Glomerular visceral epithelial cell (primary cell): Measurements from ENCODE around the gene BEND3.

ENCODE experiments used
- DNase-seq: peaks from one replicate; pipeline ENCODE4 v3.0.0-alpha.2; 2016; ENCODE audit errors: extremely low spot score

The BEND3 gene

DNA sequence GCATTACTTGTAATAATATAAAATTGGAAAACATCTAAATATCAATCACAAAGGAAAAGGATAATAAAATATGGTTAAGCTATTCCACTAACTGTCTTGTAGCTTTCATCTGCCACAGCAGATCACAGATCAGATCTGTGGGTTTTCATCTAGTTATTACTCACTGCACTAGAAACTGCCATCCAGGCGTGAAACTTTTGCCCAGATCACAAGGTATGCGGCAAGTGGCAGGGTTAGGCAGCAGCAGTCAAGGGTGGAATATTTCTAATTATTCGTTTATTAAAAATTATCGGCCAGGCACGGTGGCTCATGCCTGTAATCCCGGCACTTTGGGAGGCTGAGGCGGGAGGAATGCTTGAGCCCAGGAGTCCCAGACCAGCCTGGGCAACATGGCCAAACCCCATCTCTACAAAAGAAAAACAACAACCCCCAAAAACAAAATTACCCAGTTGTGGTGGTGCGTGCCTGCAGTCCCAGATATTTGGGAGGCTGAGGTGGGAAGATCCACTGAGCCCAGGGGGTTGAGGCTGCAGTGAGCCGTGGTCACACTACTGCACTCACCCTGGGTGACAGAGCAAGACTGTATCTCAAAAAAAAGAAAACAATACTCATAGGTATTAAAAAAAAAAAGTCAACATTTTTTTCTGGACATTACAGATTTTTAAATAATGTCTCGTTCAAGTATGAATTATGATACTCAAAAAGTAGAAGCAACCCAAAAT lies 32.1 kb downstream of the BEND3 start:
- DNase-seq = peak; percentile 39

- no peak for DNase-seq
Observed at GRCh38 chr6:107082045-107082444, 33.3 kb downstream of the BEND3 start.

DNA sequence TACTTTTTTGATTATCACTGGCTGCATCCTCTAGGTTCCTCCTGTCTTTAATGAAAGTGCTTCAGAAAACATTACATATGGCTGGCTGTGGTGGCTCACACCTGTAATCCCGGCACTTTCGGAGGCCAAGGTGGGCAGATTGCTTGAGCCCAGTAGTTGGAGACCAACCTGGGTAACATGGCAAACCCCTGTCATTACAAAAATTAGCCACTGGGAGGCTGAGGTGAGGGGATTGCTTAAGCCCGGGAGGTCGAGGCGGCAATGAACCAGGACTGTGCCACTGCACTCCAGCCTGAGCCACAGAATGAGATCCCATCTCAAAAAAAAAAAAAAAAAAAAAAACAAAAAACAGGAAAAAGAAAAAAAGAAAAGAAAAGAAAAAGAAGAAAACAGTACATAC lies 35.3 kb downstream of the BEND3 start:
- no peak for DNase-seq

- DNase-seq = no peak
Observed at GRCh38 chr6:107079429-107079828, 35.9 kb downstream of the BEND3 start.

DNA sequence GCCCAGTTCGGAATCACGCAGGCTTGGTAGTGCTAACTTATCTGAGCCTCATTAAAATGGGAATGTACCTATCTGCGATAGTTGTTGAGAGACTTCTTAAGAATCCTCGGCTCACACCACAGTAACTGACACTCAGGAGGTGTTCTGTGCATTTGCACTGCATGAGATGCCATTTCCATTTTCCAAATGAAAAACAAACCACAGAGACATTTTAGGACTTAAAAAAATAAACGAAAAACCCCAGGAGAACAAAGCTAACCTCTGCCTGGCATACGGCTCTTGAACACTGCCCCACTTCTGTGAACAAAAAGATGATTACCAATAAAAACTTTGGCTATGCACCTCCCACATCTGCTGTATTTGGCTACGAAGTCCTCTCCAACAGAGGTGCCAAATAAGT lies 37.6 kb downstream of the BEND3 start:
- no peak for DNase-seq

GRCh38 chr6:107075951-107076381 lies 39.3 kb downstream of the BEND3 start:
- DNase-seq = no peak

- DNase-seq = no peak
Observed at GRCh38 chr6:107070686-107071085, 44.6 kb downstream of the BEND3 start.

DNA sequence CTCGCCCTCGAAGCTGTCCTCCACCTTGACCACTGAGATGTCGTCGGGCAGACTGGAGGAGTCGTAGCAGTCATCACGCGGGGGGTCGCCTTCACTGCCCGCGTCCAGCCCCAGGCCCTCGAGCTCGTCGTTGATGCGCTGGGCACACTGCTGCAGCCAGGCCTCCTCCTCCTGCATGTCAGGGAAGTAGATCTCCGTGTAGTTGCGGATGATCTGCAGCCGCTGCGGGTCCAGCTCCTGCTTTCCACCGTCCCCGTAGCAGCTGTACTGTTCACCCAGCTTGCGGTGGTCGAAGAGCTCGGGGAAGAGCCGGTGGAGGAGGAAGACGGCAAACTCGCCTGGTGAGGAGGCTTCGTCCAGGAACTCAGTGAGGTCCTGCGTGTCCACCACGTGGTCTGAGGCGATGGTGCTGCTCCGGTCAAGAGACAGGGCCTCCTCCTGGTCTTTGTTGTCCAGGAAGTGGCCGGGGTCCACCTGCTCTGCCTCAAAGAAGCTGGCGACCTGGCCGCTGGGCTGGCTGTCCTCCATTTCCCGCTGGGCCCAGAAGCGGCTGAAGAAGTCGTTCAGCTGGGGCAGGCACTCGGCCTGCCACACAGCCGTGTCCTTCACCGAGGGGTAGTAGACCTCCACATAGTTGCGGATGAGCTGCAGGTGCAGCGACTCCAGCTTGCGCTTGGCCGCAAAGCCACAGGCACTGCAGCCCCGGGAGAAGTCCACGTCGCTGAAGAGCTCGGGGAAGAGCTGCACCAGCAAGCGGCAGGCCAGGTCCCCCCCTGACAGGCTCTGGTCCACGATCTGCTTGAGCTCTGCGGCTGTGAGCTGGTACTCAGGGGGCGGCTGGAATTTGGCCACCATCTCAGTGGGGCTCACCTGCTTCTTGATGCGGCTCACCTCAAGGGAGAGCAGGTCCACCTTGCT lies 45.4 kb downstream of the BEND3 start:
- no peak for DNase-seq

DNA sequence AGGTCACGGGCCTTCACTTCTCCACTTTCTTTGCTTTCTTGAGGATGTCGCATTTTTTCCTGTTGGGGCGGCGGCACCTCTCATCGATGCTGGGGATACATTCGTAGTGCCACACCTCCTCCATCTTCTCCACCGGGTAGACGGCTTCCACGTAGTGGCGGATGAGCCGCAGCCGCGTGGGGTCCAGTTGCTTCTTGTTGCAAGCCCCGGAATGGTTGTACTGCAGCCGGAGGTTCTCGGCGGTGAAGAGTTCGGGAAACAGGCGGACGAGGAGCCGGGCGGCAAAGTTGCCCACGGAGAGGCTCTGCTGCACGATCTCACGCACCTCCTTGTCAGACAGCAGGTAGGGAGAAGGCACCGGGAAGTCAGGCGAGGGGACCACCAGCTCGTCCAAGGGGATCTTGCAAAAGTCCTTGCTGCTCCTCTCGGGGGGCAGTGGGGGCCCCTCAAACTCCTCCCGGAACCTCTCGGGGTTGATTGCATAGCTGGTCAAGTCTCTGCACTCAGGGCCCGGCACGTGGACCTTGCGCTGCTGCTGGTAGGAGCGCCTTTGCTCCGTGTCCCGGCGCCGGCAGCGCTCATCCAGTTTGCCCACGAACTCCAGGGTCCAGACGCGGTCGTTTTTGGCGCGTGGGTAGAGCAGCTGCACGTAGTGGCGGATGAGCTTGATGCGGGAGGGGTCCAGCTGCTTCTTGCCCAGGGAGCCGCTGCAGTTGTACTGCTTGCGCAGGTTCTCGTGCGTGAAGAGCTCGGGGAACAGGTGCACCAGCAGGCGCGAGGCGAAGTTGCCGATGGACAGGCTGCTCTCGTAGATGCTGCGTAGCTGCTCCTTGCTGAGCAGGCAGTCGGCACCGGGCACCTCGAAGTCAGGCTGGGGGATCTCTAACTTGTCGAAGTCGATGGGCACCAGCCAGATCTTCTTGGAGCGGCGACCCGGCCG lies 46.4 kb downstream of the BEND3 start:
- DNase-seq = no peak

- DNase-seq = no peak
Observed at GRCh38 chr6:107066697-107067659, 48.3 kb downstream of the BEND3 start.

GRCh38 chr6:107064579-107065065 lies 50.7 kb downstream of the BEND3 start:
- peak; percentile 97 for DNase-seq

DNA sequence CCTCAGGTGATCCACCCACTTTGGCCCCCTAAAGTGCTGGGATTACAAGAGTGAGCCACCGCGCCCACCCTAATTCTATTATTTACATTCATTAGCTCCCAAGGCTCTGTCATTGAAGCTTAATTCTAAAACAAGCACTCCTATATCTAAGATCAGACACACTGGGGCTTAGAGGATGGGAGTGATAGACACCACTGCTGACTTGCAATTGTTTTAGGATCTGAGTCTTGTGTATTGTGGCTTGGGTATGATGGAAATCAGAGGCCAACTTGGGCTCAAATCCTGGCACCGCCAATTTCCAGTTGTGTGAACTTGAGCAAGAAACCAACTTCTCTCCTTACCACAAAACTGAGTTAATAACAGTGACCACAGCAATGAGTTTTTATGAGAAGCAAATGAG lies 52.6 kb downstream of the BEND3 start:
- no peak for DNase-seq

- DNase-seq = no peak
Observed at GRCh38 chr6:107061125-107062020, 53.9 kb downstream of the BEND3 start.

DNA sequence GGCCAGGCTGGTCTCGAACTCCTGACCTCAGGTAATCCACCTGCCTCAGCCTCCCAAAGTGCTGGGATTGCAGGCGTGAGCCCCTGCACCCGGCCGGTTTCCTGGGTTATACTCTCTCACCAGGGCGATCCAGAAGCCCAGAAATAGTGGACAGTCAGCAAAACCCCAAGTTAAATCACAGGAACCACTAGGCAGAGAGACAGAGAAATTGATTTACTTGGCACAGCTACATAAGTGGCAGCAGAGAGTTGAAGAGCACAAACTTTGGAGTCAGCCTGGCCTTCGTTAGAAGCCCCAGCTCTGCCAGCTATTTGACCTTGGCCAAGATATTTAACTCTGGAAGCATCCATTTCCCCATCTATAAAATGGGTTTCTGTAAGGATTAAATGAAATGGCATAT lies 54.6 kb downstream of the BEND3 start:
- DNase-seq = no peak

DNA sequence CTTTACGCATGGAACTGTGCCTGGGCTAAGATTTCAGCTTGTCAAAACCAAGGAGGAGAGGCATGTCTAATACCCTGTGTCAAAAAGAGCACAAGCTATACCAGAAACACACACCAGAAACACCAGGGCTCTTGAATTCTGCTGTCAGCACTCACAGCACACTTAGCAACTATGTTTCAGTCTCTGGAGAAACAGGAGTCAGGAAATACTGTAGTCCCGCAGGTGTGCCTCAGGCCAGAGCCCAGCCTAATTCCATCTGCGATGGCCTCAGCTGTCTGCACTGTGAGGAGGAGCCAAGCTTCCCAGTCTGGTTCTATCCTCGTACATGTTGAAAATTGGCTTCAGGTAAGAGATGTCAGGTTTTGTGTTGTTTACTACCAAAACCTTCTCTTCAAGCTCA lies 55.7 kb downstream of the BEND3 start:
- no peak for DNase-seq

DNA sequence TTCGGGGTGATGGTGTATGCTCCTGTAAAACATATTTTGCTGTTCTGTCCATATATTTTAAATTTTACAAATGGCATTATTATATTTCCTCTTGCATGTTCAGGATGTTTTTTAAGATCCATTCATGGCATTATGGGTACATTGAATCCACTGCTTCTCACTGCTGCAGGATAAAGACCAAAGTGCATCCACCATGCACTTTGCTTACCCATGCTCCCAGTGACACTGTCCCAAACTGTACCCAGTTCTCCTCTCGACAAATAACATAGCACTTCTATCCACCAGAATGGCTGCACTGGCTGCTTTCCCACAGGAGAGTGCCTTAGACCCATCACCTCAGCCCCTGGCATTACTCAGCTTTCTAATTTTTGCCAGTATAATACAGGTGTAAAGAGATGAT lies 57.6 kb downstream of the BEND3 start:
- DNase-seq = no peak

GRCh38 chr6:107056796-107057195 lies 58.5 kb downstream of the BEND3 start:
- DNase-seq = no peak

DNA sequence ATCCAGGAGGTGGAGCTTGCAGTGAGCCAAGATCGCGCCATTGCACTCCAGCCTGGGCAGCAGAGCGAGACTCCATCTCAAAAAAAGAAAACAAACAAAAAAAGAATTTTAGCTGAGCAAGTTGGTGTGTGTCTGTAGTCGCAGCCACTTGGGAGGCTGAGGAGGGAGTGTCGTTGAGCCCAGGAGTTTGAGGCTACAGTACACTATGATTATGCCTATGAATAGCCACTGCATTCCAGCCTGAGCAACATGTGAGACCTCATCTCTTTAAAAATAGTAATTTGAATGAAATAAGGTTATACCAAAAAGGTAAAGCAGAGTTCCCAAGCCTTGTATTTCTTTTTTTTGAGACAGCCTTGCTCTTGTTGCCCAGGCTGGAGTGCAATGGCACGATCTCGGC lies 67.5 kb downstream of the BEND3 start:
- no peak for DNase-seq

DNA sequence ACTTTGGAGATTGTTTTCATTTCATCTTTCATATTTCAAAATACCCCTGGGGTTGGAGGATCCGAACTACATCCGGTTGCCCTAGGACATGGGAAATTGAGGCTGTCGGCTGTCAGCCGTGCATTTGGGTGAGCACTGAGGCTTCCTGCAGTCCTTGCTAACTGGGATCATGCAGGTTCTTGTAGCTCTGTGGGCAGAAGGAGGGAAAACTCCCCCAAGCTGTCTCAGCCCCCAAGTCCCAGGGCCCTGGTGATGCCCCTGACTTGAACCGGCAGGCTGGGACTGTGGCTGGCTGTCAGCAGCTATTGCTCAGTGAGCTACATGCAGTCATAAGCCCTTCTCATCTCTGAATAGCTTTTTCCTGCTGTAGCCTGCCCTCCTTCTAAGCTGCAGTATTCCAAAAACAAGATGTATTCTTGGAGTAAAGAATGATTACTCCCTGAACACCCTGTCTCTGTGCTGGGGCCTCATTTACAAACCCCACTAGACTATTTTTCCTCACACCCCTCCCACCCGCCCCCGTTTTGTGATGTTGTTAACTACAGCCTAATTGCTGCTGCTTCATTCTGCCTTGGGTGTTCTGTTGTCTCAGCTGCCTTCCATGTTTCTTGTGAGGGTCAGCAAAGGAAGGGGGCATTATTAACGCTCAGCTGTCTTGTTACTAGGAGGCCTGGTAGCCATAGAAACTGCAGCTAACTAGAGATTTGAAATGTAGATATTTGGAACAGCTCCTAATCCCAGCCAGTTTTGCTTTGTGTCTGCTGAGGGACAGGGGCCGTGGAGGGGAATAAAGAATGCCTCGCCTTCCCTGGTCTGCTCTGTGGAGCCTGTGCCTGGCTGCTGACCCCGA lies 69.3 kb downstream of the BEND3 start:
- DNase-seq = no peak
